Measurements from ENCODE around the gene TMEM91. TPM values are rescaled to one million over a fixed set of nuclear protein-coding genes. Genes with fewer than 3 reads are reported as not detected.

TMEM91 gene
- total and polyA plus RNA-seq, 2 donors (not counting 3 experiments of a cell fraction or from before 2014, with no cell fraction given): 9.0 to 13.2 TPM

DNA sequence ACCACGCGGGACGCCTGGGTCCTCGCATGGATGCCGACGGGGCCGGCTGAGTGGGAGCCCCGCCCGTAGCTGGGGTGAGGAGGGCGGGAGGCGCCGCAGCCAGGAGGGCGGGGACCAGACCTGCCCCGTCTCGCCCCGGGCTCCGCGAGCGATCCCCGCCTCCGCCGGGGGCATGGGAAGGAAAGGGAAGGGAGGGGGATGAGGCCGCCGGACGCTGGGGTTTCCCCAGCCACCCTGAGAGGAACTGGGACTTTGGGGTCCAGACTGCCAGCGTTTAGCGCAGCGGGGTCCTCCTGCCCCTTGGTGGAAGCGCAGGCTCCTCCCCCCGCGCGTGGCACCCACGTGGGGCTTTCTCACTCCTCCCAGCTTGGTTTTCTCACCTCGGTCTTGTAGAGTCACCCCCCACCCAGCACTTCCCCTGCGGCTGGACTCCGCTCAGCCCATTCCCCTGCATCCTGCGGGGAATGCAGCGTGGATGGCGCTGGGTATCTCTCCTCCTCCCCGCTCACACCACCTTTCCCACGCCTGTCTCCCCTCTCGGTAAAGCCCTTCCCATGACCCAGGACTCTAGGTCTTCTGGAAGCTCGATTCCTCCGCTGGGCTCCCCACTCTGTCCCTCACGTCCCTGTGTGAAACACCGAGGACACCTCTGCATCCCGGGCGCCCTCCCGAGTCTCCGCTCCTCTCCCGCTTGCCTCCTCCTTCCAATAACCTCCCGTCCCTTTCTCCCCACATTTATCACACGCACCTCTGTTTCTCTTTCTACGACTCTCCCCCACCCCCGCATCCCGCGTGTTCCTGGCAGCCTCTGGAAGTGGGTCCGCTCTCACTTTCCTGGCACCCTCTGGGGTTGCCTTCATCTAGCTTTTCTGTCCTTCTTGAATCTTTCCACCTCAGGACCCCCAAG, 24.7 kb upstream of the TMEM91 start:
- Histone ChIP-seq H4K20me1 (replicated peaks; ENCODE audit: control insufficient read depth, extremely low read depth, insufficient read depth, low read length) (no peaks in the 10 kb centered on the region), H3K9ac (replicated peaks; ENCODE audit: extremely low read depth, insufficient read depth, low read length) (peak overlapping the region; percentile 83), H3K36me3 (ENCODE audit: control insufficient read depth in 2 of 2, extremely low read depth in 1 of 2, insufficient read depth in 2 of 2, low read length in 2 of 2) (peaks cover 2 to 8% of the 10 kb centered on the region in 2 experiments), H3K27ac (ENCODE audit: insufficient read depth, low read depth, low read length) (peak overlapping the region; percentile 70), H2AFZ (ENCODE audit: low read depth, low read length) (no peak overlapping the region), H3K4me1 (ENCODE audit: control insufficient read depth, extremely low read depth, insufficient read depth, low read length) (peaks cover 12% of the 10 kb centered on the region), H3K9me1 (replicated peaks; ENCODE audit: control insufficient read depth, extremely low read depth, insufficient read depth, low read length) (no peaks in the 10 kb centered on the region), H3K9me3 (replicated peaks; ENCODE audit: control insufficient read depth, insufficient read depth, low read length) (no peaks in the 10 kb centered on the region), H3K79me2 (ENCODE audit: control insufficient read depth, insufficient read depth, low read length) (peaks cover 61% of the 10 kb centered on the region), H3K4me2 (ENCODE audit: insufficient read depth, low read length) (peak overlapping the region; percentile 73), H3K4me3 (replicated peaks in 1 of 3; ENCODE audit: insufficient read depth in 1 of 3, low read depth in 1 of 3, low read length in 3 of 3) (peak overlapping the region; percentile 75 to 99 (median 90)), H3K27me3 (ENCODE audit: control insufficient read depth in 2 of 2, insufficient read depth in 2 of 2, low read length in 2 of 2) (no peaks in the 10 kb centered on the region)
- ChIA-PET POLR2A (interaction anchor here (0.8 to 1.5 kb wide), 4 partner anchors 12 to 30 kb away, joined by 3 to 4 read pairs (median 3); partner anchors contain the start of gene B9D2), CTCF (interaction anchor here (0.7 to 3.8 kb wide), 17 partner anchors 10 to 220 kb away, joined by 3 to 65 read pairs (median 8); partner anchors contain the start of genes B9D2, DMAC2 and HNRNPUL1)
- peak; percentile 80 for DNase-seq (ENCODE audit: low read depth, low spot score)
- dilution Hi-C loops (cut with MboI; ENCODE audit: extremely low pct_ligation_motif_present, low sequenced_read_pairs) (no loop called here), intact Hi-C loops (cut with micrococcal nuclease) (loop anchor here (1.0 to 5.0 kb wide), 4 partner anchors 24 to 196 kb away; partner anchors contain the start of gene CCDC97)
- no peak for TF ChIP-seq FOS (IDR thresholded peaks at IDR 0.05; ENCODE audit: borderline replicate concordance, insufficient read depth, low read length)
- peak; percentile 79 for TF ChIP-seq POLR2AphosphoS5 (IDR thresholded peaks at IDR 0.05; ENCODE audit: insufficient read depth, low read depth, low read length)
- peak; percentile 74 for TF ChIP-seq POLR2A (IDR thresholded peaks at IDR 0.05; ENCODE audit: low read depth, low read length)
- no peak for TF ChIP-seq EZH2 (IDR thresholded peaks at IDR 0.05; ENCODE audit: borderline replicate concordance, low read depth, low read length, severe bottlenecking)
- TF ChIP-seq GATA2 (IDR thresholded peaks at IDR 0.05; ENCODE audit: insufficient read depth, insufficient read length, low read depth, low read length): no peak
- TF ChIP-seq, protein P1, sequence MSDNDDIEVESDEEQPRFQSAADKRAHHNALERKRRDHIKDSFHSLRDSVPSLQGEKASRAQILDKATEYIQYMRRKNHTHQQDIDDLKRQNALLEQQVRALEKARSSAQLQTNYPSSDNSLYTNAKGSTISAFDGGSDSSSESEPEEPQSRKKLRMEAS (IDR thresholded peaks at IDR 0.05; ENCODE audit: insufficient read depth, insufficient read length): peak; percentile 64
- TSS peak; percentile 66 for BruUV-seq (replicated peaks)
- FAIRE-seq: peak; percentile 44
